Astrocyte of the cerebellum (primary cell): ENCODE data around the gene UNC13D.

Source experiments
- DNase-seq: peaks from one replicate; pipeline ENCODE4 v3.0.0-alpha.2; 2011; ENCODE audit warnings: low read depth
- H3K4me3 ChIP-seq: 2 replicates; pipeline ENCODE4 v1.5.1; 2011; ENCODE audit warnings: mild to moderate bottlenecking, low read depth, low read length, moderate library complexity
- CTCF ChIP-seq: IDR thresholded peaks from 2 replicates; pipeline ENCODE4 v1.5.1; 2012; ENCODE audit warnings: low read length, low read depth, moderate library complexity, mild to moderate bottlenecking; ENCODE audit errors: missing control alignments
- in situ Hi-C: cut with HindIII; loops from 2 replicates; pipeline ENCODE4 v1.10.0; 2017; ENCODE audit warnings: low sequenced_read_pairs

The UNC13D gene

GRCh38 chr17:75877752-75878173, 33.6 kb upstream of the UNC13D start:
- no peak for DNase-seq
- in situ Hi-C loops, result no loop called here
- peak; percentile 42 for TF ChIP-seq CTCF
- H3K4me3 ChIP-seq, result peak overlapping the region; percentile 42

GRCh38 chr17:75876938-75877751, 32.9 kb upstream of the UNC13D start:
- DNase-seq, result peak; percentile 86
- H3K4me3 ChIP-seq, result peak overlapping the region; percentile 42
- TF ChIP-seq CTCF, result no peak
- in situ Hi-C loops, result no loop called here

- in situ Hi-C loops, result no loop called here
- no peak for DNase-seq
- peak; percentile 33 for TF ChIP-seq CTCF
- H3K4me3 ChIP-seq, result peak overlapping the region; percentile 42
Measured at GRCh38 chr17:75876190-75876937, 32.2 kb upstream of the UNC13D start.

- TF ChIP-seq CTCF, result no peak
- in situ Hi-C loops, result no loop called here
- DNase-seq, result no peak
- H3K4me3 ChIP-seq, result no peak overlapping the region
Measured at GRCh38 chr17:75875940-75876189, 31.7 kb upstream of the UNC13D start.

GRCh38 chr17:75875182-75875939, 31.2 kb upstream of the UNC13D start:
- H3K4me3 ChIP-seq, result no peak overlapping the region
- in situ Hi-C loops, result no loop called here
- DNase-seq, result no peak
- no peak for TF ChIP-seq CTCF

- in situ Hi-C loops, result no loop called here
- no peak overlapping the region for H3K4me3 ChIP-seq
- TF ChIP-seq CTCF, result no peak
- DNase-seq, result no peak
Measured at GRCh38 chr17:75874323-75875181, 30.3 kb upstream of the UNC13D start.
